ENCODE measurements around the gene EEF2.
A peak's percentile ranks its signal among the peaks of the same experiment; 100 is the strongest.
"Not testable (repeated sequence)": the region's sequence is repeated elsewhere in the genome, so short reads cannot be mapped to it uniquely, and the experiment has no call there.

Gene EEF2

GRCh38 chr19:3944018-3944721 lies 41.1 kb downstream of the EEF2 start:
- H3K9me3 ChIP-seq (ENCODE audit: control insufficient read depth, insufficient read depth, low read length), result no peaks in the 10 kb centered on the region
- H3K27me3 ChIP-seq (ENCODE audit: control insufficient read depth, insufficient read depth, low read length), result no peaks in the 10 kb centered on the region

GRCh38 chr19:3942790-3943409 lies 42.4 kb downstream of the EEF2 start:
- Histone ChIP-seq H3K4me1 (ENCODE audit: control insufficient read depth, insufficient read depth, low read length) (no peaks in the 10 kb centered on the region), H3K36me3 (ENCODE audit: control insufficient read depth, insufficient read depth, low read length) (peaks cover 53% of the 10 kb centered on the region), H3K4me3 (ENCODE audit: low read depth, low read length) (no peak overlapping the region), H3K27me3 (ENCODE audit: control insufficient read depth, insufficient read depth, low read length) (no peaks in the 10 kb centered on the region), H3K9ac (ENCODE audit: low read depth, low read length) (no peak overlapping the region), H3K9me3 (ENCODE audit: control insufficient read depth, insufficient read depth, low read length) (no peaks in the 10 kb centered on the region)

More at GRCh38 chr19:3944018-3944721, 41.1 kb downstream of the EEF2 start:
- no peaks in the 10 kb centered on the region for H3K4me1 ChIP-seq (ENCODE audit: control insufficient read depth, insufficient read depth, low read length)
- no peak overlapping the region for H3K9ac ChIP-seq (ENCODE audit: low read depth, low read length)
- peaks cover 46% of the 10 kb centered on the region for H3K36me3 ChIP-seq (ENCODE audit: control insufficient read depth, insufficient read depth, low read length)
- no peak overlapping the region for H3K4me3 ChIP-seq (ENCODE audit: low read depth, low read length)

GRCh38 chr19:3938300-3938950 lies 46.8 kb downstream of the EEF2 start:
- H3K36me3 ChIP-seq (ENCODE audit: control insufficient read depth, insufficient read depth, low read length), result peaks cover 46% of the 10 kb centered on the region
- not testable (repeated sequence) for H3K9me3 ChIP-seq (ENCODE audit: control insufficient read depth, insufficient read depth, low read length); H3K4me1 ChIP-seq (ENCODE audit: control insufficient read depth, insufficient read depth, low read length); H3K27me3 ChIP-seq (ENCODE audit: control insufficient read depth, insufficient read depth, low read length); H3K9ac ChIP-seq (ENCODE audit: low read depth, low read length); H3K4me3 ChIP-seq (ENCODE audit: low read depth, low read length)

GRCh38 chr19:3936506-3937442 lies 48.5 kb downstream of the EEF2 start:
- Histone ChIP-seq H3K9me3 (ENCODE audit: control insufficient read depth, insufficient read depth, low read length) (no peaks in the 10 kb centered on the region), H3K4me3 (ENCODE audit: low read depth, low read length) (no peak overlapping the region), H3K36me3 (ENCODE audit: control insufficient read depth, insufficient read depth, low read length) (peaks cover 32% of the 10 kb centered on the region), H3K4me1 (ENCODE audit: control insufficient read depth, insufficient read depth, low read length) (no peaks in the 10 kb centered on the region), H3K9ac (ENCODE audit: low read depth, low read length) (no peak overlapping the region), H3K27me3 (ENCODE audit: control insufficient read depth, insufficient read depth, low read length) (no peaks in the 10 kb centered on the region)

- Histone ChIP-seq H3K9ac (ENCODE audit: low read depth, low read length) (peak within 1 kb of the TSS; percentile 73), H3K36me3 (ENCODE audit: control insufficient read depth, insufficient read depth, low read length) (peaks cover 10% of the 10 kb centered on the region), H3K9me3 (ENCODE audit: control insufficient read depth, insufficient read depth, low read length) (no peaks in the 10 kb centered on the region), H3K27me3 (ENCODE audit: control insufficient read depth, insufficient read depth, low read length) (no peaks in the 10 kb centered on the region), H3K4me3 (ENCODE audit: low read depth, low read length) (peak within 1 kb of the TSS; percentile 57), H3K4me1 (ENCODE audit: control insufficient read depth, insufficient read depth, low read length) (no peaks in the 10 kb centered on the region)
Measured at GRCh38 chr19:3932931-3933810, 52.1 kb downstream of the EEF2 start, which contains the start of gene NMRK2. Gene NMRK2 (plus strand): TSS chr19:3933069. CDS start chr19:3933672, 603 bp downstream.

- Histone ChIP-seq H3K27me3 (ENCODE audit: control insufficient read depth, insufficient read depth, low read length) (no peaks in the 10 kb centered on the region), H3K36me3 (ENCODE audit: control insufficient read depth, insufficient read depth, low read length) (peaks cover 5% of the 10 kb centered on the region), H3K9me3 (ENCODE audit: control insufficient read depth, insufficient read depth, low read length) (no peaks in the 10 kb centered on the region), H3K9ac (ENCODE audit: low read depth, low read length) (no peak overlapping the region), H3K4me1 (ENCODE audit: control insufficient read depth, insufficient read depth, low read length) (no peaks in the 10 kb centered on the region), H3K4me3 (ENCODE audit: low read depth, low read length) (no peak overlapping the region)
Measured at GRCh38 chr19:3931041-3931440, 54.2 kb downstream of the EEF2 start.

Measured in iPS-15b (cell line).